ENCODE data around the gene FIP1L1.
"Not testable (repeated sequence)": the region's sequence is repeated elsewhere in the genome, so short reads cannot be mapped to it uniquely, and the experiment has no call there.

Gene FIP1L1

DNA sequence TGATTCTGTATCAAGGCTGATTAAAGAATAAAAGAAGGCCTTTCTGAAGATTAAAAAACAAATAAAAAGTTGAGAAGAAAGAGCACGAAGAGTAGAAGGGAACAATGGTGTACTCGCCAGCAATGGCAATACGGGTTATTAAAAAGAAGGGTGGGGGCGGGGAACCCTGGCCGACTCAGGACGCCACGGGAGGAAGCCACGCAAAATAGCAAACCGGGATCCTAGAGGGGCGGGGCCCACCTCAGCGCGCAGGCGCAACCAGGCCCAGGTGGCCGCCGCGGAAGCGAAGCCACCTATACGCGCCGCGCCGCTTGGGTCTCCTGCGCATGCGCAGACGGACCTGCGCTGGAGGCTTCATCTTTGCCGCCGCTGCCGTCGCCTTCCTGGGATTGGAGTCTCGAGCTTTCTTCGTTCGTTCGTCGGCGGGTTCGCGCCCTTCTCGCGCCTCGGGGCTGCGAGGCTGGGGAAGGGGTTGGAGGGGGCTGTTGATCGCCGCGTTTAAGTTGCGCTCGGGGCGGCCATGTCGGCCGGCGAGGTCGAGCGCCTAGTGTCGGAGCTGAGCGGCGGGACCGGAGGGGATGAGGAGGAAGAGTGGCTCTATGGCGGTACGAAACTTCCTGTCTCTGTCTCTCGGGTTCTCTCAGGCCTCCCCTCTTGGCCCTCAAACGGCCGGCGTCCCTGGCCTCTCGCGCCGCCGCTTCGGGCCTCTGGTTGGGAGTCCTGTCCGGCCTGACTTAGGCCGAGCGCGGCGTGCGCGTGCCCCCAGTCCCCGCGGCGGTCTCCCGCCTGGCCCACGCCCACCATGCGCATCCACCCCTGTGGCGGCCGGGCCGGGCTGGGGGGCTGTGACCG is at the start of gene FIP1L1:
FIP1L1 (plus strand) TSS at position 323 of the 852 bp plus-strand sequence; CDS start at position 521, 198 bp downstream.
- in situ Hi-C loops (cut with HindIII; ENCODE audit: low sequenced_read_pairs): no loop called here
- H3K4me3 ChIP-seq (ENCODE audit: low read depth, low read length): peak within 1 kb of the TSS; percentile 90
- no peak for TF ChIP-seq CTCF (IDR thresholded peaks at IDR 0.05; ENCODE audit: low read depth, low read length)
- DNase-seq (ENCODE audit: low read depth, low spot score): peak; percentile 93

DNA sequence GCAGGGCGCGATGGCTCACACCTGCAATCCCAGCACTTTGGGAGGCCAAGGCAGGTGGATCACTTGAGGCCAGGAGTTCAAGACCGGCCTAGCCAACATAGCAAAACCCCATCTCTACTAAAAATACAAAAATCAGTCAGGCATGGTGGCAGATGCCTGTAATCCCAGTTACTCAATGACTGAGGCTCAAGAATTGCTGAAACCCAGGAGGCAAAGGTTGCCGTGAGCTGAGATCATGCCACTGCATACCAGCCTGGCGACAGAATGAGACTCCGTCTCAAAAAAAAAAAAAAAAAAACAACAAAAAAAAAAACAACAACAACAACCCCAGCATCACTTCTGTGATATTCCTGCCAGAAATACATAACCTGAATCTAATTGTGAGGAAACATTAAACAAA is 42.5 kb upstream of the FIP1L1 start:
- DNase-seq (ENCODE audit: low read depth, low spot score); in situ Hi-C loops (cut with HindIII; ENCODE audit: low sequenced_read_pairs); H3K4me3 ChIP-seq (ENCODE audit: low read depth, low read length): not testable (repeated sequence)

- DNase-seq (ENCODE audit: low read depth, low spot score); in situ Hi-C loops (cut with HindIII; ENCODE audit: low sequenced_read_pairs); H3K4me3 ChIP-seq (ENCODE audit: low read depth, low read length): not testable (repeated sequence)
Measured at GRCh38 chr4:53340145-53340544, 37.3 kb upstream of the FIP1L1 start.

DNA sequence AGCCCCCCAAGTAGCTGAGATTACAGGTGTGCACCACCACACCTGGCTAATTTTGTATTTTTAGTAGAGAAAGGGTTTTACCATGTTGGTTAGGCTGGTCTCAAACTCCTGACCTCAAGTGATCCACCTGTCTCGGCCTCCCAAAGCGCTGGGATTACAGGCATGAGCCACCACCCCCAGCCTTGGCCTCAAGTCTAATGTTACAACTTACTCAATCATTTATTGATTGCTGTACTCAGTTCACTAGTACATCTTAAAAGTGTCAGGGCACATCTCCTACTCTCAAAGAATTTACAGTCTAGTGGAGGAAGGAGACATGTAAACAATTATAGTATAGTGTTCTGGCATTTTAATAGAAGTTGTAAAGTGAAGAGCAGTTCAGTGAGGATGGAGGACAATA is 31.0 kb upstream of the FIP1L1 start:
- DNase-seq (ENCODE audit: low read depth, low spot score); in situ Hi-C loops (cut with HindIII; ENCODE audit: low sequenced_read_pairs); H3K4me3 ChIP-seq (ENCODE audit: low read depth, low read length): not testable (repeated sequence)

GRCh38 chr4:53346920-53347852 is 30.3 kb upstream of the FIP1L1 start:
- DNase-seq (ENCODE audit: low read depth, low spot score): peak; percentile 32
- H3K4me3 ChIP-seq (ENCODE audit: low read depth, low read length): no peak overlapping the region
- no peak for TF ChIP-seq CTCF (IDR thresholded peaks at IDR 0.05; ENCODE audit: low read depth, low read length)
- in situ Hi-C loops (cut with HindIII; ENCODE audit: low sequenced_read_pairs): no loop called here

- no peak for TF ChIP-seq CTCF (IDR thresholded peaks at IDR 0.05; ENCODE audit: low read depth, low read length)
- no peak overlapping the region for H3K4me3 ChIP-seq (ENCODE audit: low read depth, low read length)
- no peak for DNase-seq (ENCODE audit: low read depth, low spot score)
- in situ Hi-C loops (cut with HindIII; ENCODE audit: low sequenced_read_pairs): no loop called here
Measured at GRCh38 chr4:53348046-53348445, 29.4 kb upstream of the FIP1L1 start.

DNA sequence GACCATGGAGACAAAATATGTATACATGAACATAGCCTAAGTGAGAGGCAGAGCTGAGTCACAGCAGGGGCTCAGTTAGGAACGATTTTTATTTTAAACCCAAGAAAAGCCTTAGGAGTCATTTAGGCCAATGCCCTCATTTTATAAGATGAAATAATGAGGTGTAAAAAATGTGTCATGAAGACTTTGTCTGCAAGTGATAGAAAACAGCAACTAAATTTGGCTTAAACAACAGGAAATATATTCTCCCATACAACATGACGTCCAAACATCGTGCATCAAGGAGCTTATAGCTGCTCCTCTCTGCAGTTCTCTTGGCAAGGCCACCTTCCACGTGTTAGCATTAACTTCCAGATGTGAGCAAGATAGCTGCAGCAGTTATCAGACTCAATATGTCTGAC is 28.4 kb upstream of the FIP1L1 start:
- in situ Hi-C loops (cut with HindIII; ENCODE audit: low sequenced_read_pairs): no loop called here
- TF ChIP-seq CTCF (IDR thresholded peaks at IDR 0.05; ENCODE audit: low read depth, low read length): no peak
- no peak overlapping the region for H3K4me3 ChIP-seq (ENCODE audit: low read depth, low read length)
- DNase-seq (ENCODE audit: low read depth, low spot score): no peak

Data from astrocyte of the spinal cord (primary cell).